HepG2 (cell line): ENCODE results near the gene AHNAK.

Source experiments
- FOXP1 ChIP-seq, 2 experiments: fragments of 450-650 bp in 1 of 2; IDR thresholded peaks; 2 replicates each; pipeline ENCODE4 v1.6.1; 2017 to 2018; ENCODE audit warnings: antibody characterized with exemption in 1 of 2
- MTA1 ChIP-seq: sonication (generic); formaldehyde crosslinking; IDR thresholded peaks from 2 replicates; pipeline ENCODE4 v1.4.0; 2020; ENCODE audit warnings: missing genetic modification reagents, mild to moderate bottlenecking, borderline replicate concordance
- POLR2A ChIP-seq, 2 experiments: IDR thresholded peaks; 2 replicates each; pipeline ENCODE4 v1.6.1; 2011; ENCODE audit warnings: low read depth in 2 of 2, low read length in 2 of 2, mild to moderate bottlenecking in 1 of 2, moderate library complexity in 1 of 2; ENCODE audit not compliant: insufficient read depth in 1 of 2
- POLR2AphosphoS5 ChIP-seq: IDR thresholded peaks from 2 replicates; pipeline ENCODE4 v1.6.1; 2012; ENCODE audit warnings: low read depth, low read length
- PPARG ChIP-seq: conservative IDR thresholded peaks from 2 replicates; pipeline ENCODE4 v1.6.1; 2016; ENCODE audit warnings: missing biosample characterization, missing genetic modification reagents
- PRPF4 ChIP-seq: fragments of 200-400 bp; formaldehyde crosslinking; IDR thresholded peaks from 2 replicates; pipeline ENCODE4 v1.6.1; 2016; ENCODE audit warnings: low read length, low read depth; ENCODE audit not compliant: poor library complexity, severe bottlenecking
- THYN1 ChIP-seq: sonication (generic); formaldehyde crosslinking; IDR thresholded peaks from 2 replicates; pipeline ENCODE4 v1.8.1; 2023; ENCODE audit warnings: low read depth, mild to moderate bottlenecking, moderate library complexity, missing genetic modification reagents, borderline replicate concordance
- TF ChIP-seq, protein P1 (sequence below): sonication (generic); formaldehyde crosslinking; IDR thresholded peaks from 2 replicates; pipeline ENCODE4 v1.5.0; 2020; ENCODE audit warnings: mild to moderate bottlenecking, missing genetic modification reagents, moderate library complexity
- TF ChIP-seq, protein P2 (sequence below): IDR thresholded peaks from 2 replicates; pipeline ENCODE4 v1.6.1; 2018; ENCODE audit warnings: missing genetic modification reagents
- TF ChIP-seq, protein P3 (sequence below): sonication (generic); formaldehyde crosslinking; IDR thresholded peaks from 2 replicates; pipeline ENCODE4 v1.5.0; 2020; ENCODE audit warnings: missing genetic modification reagents, mild to moderate bottlenecking, borderline replicate concordance
- TF ChIP-seq, protein P4 (sequence below): fragments of 450-650 bp; IDR thresholded peaks from 2 replicates; pipeline ENCODE4 v1.6.1; 2016

DNA sequence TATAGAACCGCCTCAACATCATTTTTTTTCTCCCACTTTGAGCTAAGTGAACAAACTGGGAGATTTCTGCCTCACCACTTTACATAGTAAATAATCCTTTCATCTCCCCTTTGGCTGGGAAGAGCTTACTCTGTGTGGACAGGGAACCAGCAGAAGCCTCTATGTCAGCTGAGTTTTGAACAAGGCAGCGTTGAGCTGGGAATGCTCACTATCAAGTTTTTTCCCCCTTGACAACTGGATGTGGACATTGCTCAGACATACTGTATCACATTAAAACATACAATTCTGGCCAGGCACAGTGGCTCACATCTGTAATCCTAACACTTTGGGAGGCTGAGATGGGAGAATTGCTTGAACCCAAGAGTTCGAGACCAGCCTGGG, 46.0 kb downstream of the AHNAK start:
- TF ChIP-seq FOXP1 (IDR thresholded peaks at IDR 0.05) (no peak), FOXP1 (CRISPR knock-in tag; IDR thresholded peaks at IDR 0.05) (no peak), PPARG (CRISPR knock-in tag) (no peak), PRPF4 (no peak), POLR2AphosphoS5 (no peak), MTA1 (CRISPR knock-in tag) (no peak), POLR2A (IDR thresholded peaks at IDR 0.05; ENCODE audit: insufficient read depth in 1 of 2, low read depth in 2 of 2, low read length in 2 of 2) (no peak), THYN1 (CRISPR knock-in tag) (no peak)
- TF ChIP-seq, protein P1, sequence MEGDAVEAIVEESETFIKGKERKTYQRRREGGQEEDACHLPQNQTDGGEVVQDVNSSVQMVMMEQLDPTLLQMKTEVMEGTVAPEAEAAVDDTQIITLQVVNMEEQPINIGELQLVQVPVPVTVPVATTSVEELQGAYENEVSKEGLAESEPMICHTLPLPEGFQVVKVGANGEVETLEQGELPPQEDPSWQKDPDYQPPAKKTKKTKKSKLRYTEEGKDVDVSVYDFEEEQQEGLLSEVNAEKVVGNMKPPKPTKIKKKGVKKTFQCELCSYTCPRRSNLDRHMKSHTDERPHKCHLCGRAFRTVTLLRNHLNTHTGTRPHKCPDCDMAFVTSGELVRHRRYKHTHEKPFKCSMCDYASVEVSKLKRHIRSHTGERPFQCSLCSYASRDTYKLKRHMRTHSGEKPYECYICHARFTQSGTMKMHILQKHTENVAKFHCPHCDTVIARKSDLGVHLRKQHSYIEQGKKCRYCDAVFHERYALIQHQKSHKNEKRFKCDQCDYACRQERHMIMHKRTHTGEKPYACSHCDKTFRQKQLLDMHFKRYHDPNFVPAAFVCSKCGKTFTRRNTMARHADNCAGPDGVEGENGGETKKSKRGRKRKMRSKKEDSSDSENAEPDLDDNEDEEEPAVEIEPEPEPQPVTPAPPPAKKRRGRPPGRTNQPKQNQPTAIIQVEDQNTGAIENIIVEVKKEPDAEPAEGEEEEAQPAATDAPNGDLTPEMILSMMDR (CRISPR knock-in tag), result no peak
- TF ChIP-seq, protein P2, sequence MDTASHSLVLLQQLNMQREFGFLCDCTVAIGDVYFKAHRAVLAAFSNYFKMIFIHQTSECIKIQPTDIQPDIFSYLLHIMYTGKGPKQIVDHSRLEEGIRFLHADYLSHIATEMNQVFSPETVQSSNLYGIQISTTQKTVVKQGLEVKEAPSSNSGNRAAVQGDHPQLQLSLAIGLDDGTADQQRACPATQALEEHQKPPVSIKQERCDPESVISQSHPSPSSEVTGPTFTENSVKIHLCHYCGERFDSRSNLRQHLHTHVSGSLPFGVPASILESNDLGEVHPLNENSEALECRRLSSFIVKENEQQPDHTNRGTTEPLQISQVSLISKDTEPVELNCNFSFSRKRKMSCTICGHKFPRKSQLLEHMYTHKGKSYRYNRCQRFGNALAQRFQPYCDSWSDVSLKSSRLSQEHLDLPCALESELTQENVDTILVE, result no peak
- TF ChIP-seq, protein P3, sequence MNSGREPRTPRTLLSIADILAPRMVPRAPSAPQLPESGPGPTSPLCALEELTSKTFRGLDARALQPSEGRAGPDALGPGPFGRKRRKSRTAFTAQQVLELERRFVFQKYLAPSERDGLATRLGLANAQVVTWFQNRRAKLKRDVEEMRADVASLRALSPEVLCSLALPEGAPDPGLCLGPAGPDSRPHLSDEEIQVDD (CRISPR knock-in tag), result no peak
- TF ChIP-seq, protein P4, sequence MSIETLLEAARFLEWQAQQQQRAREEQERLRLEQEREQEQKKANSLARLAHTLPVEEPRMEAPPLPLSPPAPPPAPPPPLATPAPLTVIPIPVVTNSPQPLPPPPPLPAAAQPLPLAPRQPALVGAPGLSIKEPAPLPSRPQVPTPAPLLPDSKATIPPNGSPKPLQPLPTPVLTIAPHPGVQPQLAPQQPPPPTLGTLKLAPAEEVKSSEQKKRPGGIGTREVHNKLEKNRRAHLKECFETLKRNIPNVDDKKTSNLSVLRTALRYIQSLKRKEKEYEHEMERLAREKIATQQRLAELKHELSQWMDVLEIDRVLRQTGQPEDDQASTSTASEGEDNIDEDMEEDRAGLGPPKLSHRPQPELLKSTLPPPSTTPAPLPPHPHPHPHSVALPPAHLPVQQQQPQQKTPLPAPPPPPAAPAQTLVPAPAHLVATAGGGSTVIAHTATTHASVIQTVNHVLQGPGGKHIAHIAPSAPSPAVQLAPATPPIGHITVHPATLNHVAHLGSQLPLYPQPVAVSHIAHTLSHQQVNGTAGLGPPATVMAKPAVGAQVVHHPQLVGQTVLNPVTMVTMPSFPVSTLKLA, result no peak
